GM12872 (cell line): ENCODE data around the gene NLGN3.

Source experiments
- CTCF ChIP-seq: IDR thresholded peaks from 3 replicates; pipeline ENCODE4 v1.5.1; 2011; ENCODE audit warnings: low read depth, mild to moderate bottlenecking, low read length, moderate library complexity; ENCODE audit not compliant: insufficient read depth

Gene NLGN3

GRCh38 chrX:71118985-71119535, 25.6 kb upstream of the NLGN3 start:
- no peak for TF ChIP-seq CTCF

- TF ChIP-seq CTCF: no peak
These were observed 16.3 kb upstream of the NLGN3 start for GRCh38 chrX:71128166-71128833.

- TF ChIP-seq CTCF: peak; percentile 82
These were observed 15.5 kb upstream of the NLGN3 start for GRCh38 chrX:71128915-71129765.

- no peak for TF ChIP-seq CTCF
These were observed 13.1 kb upstream of the NLGN3 start for GRCh38 chrX:71131510-71131909.

- TF ChIP-seq CTCF: no peak
These were observed 4.2 kb upstream of the NLGN3 start for GRCh38 chrX:71140440-71140839.

GRCh38 chrX:71143508-71143907, 1.1 kb upstream of the NLGN3 start:
- TF ChIP-seq CTCF: no peak

- peak; percentile 12; the same call in 1 of the 3 replicates for TF ChIP-seq CTCF
These were observed 3.0 kb downstream of the NLGN3 start for GRCh38 chrX:71147496-71148277.
